GM12878 (cell line): Measurements from ENCODE around the gene RALGAPA2. TPM values are rescaled to one million over a fixed set of nuclear protein-coding genes. Genes with fewer than 3 reads are reported as not detected.

Source experiments
- ATAC-seq: fragments of 200-7000 bp; cut with Tn5 transposase; 3 replicates; pipeline ENCODE4 v1.9.1; 2020; ENCODE audit warnings: mild to moderate bottlenecking, moderate library complexity
- BruUV-seq: library from RNA; stranded (reverse); fragments of 400-500 nt; replicated peaks from 2 replicates; lab custom pipeline; 2021; lab: Mats Ljungman, UMichigan
- CTCF ChIA-PET: fragments of 300-600 bp; sonication (Branson Sonifier 250); formaldehyde crosslinking; extraction: SDS; loops from one replicate; lab custom pipeline; 2021; ENCODE audit warnings: inconsistent platforms; lab: Yijun Ruan, JAX
- POLR2A ChIA-PET: fragments of 350-600 bp; formaldehyde crosslinking; extraction: SDS; loops from one replicate; lab custom pipeline; 2021; ENCODE audit warnings: inconsistent platforms; lab: Charles Lee
- RAD21 ChIA-PET: fragments of 300-600 bp; sonication (Branson Sonifier 250); formaldehyde crosslinking; loops from one replicate; lab custom pipeline; 2023; ENCODE audit warnings: antibody characterized with exemption; ENCODE audit not compliant: unreplicated experiment; lab: Charles Lee
- SMC1A ChIA-PET: fragments of 300-600 bp; sonication (Branson Sonifier 250); formaldehyde crosslinking; loops from one replicate; lab custom pipeline; 2023; ENCODE audit not compliant: unreplicated experiment, uncharacterized antibody; lab: Charles Lee
- DNase-seq: peaks from one replicate; pipeline ENCODE4 v3.0.0-alpha.2; 2011; ENCODE audit warnings: low read depth, low spot score
- FAIRE-seq: peaks from 3 replicates; lab custom pipeline; 2011; peaks lifted over from hg19 to GRCh38; lab: Jason Lieb, UNC
- H2AFZ ChIP-seq: 2 replicates; pipeline ENCODE4 v1.6.0; 2011; ENCODE audit warnings: low read depth, low read length, control low read depth; ENCODE audit not compliant: control insufficient read depth
- H3K27ac ChIP-seq: 2 replicates; pipeline ENCODE4 v1.5.1; 2011; ENCODE audit warnings: control low read depth; ENCODE audit not compliant: control insufficient read depth, insufficient read depth
- H3K27me3 ChIP-seq, 2 experiments: replicated peaks in 1 of 2; 2 replicates each; pipeline versions ENCODE4 v1.6.0 to v1.6.1; 2011; ENCODE audit warnings: low read length in 1 of 2; ENCODE audit not compliant: control insufficient read depth in 2 of 2, insufficient read depth in 2 of 2
- H3K36me3 ChIP-seq, 2 experiments: 2 replicates each; pipeline ENCODE4 v1.5.1; 2011; ENCODE audit warnings: low read length in 1 of 2; ENCODE audit not compliant: control insufficient read depth in 2 of 2, insufficient read depth in 2 of 2
- H3K4me1 ChIP-seq: 2 replicates; pipeline ENCODE4 v1.6.1; 2011; ENCODE audit warnings: mild to moderate bottlenecking, low read length, moderate library complexity, mixed read lengths; ENCODE audit not compliant: control insufficient read depth, insufficient read depth
- H3K4me2 ChIP-seq: 2 replicates; pipeline ENCODE4 v1.6.0; 2011; ENCODE audit warnings: control low read depth; ENCODE audit not compliant: control insufficient read depth, insufficient read depth
- H3K4me3 ChIP-seq: fragments of 200-600 bp; sonication (generic); 2 replicates; pipeline ENCODE4 v1.5.1; 2016
- H3K79me2 ChIP-seq: 2 replicates; pipeline ENCODE4 v1.6.0; 2011; ENCODE audit warnings: low read length; ENCODE audit not compliant: control insufficient read depth, insufficient read depth
- H3K9ac ChIP-seq: 2 replicates; pipeline ENCODE4 v1.8.0; 2011; ENCODE audit warnings: low read length, control low read depth, mixed read lengths; ENCODE audit not compliant: control insufficient read depth, insufficient read depth
- H3K9me3 ChIP-seq: replicated peaks from 3 replicates; pipeline ENCODE4 v1.5.1; 2011; ENCODE audit warnings: mild to moderate bottlenecking, low read length; ENCODE audit not compliant: control insufficient read depth, insufficient read depth
- H4K20me1 ChIP-seq: 2 replicates; pipeline ENCODE4 v1.6.0; 2011; ENCODE audit not compliant: control insufficient read depth, insufficient read depth
- CHD4 ChIP-seq: fragments of 200-600 bp; sonication (generic); IDR thresholded peaks from 2 replicates; pipeline ENCODE4 v1.6.1; 2016; ENCODE audit warnings: mild to moderate bottlenecking
- E2F4 ChIP-seq: IDR thresholded peaks from 2 replicates; pipeline ENCODE4 v1.6.1; 2012; ENCODE audit warnings: low read depth, low read length, improper control_type of control experiment
- EED ChIP-seq: sonication (generic); IDR thresholded peaks from 2 replicates; pipeline ENCODE4 v1.6.1; 2016; ENCODE audit warnings: antibody characterized with exemption, low read depth
- EGR1 ChIP-seq, 2 experiments: IDR thresholded peaks; 1 replicate in 1 of 2; 2 replicates in 1 of 2; pipeline ENCODE4 v1.6.1; 2011 to 2012; ENCODE audit warnings: low read depth in 2 of 2, low read length in 2 of 2, borderline replicate concordance in 1 of 2, mild to moderate bottlenecking in 1 of 2, moderate library complexity in 1 of 2
- HSF1 ChIP-seq: fragments of 150-350 bp; IDR thresholded peaks from 2 replicates; pipeline ENCODE4 v1.6.1; 2014; ENCODE audit warnings: mild to moderate bottlenecking, low read depth, low read length
- MYB ChIP-seq: fragments of 150-350 bp; IDR thresholded peaks from 2 replicates; pipeline ENCODE4 v1.6.1; 2014; ENCODE audit warnings: mild to moderate bottlenecking, low read depth, low read length, borderline replicate concordance
- PBX3 ChIP-seq: IDR thresholded peaks from 2 replicates; pipeline ENCODE4 v1.6.1; 2011; ENCODE audit warnings: mild to moderate bottlenecking, low read depth, low read length, moderate library complexity; ENCODE audit not compliant: insufficient replicate concordance
- PKNOX1 ChIP-seq: fragments of 450-650 bp; IDR thresholded peaks from 2 replicates; pipeline ENCODE4 v1.6.1; 2016; ENCODE audit warnings: mild to moderate bottlenecking
- PML ChIP-seq: IDR thresholded peaks from 2 replicates; pipeline ENCODE4 v1.6.1; 2012; ENCODE audit warnings: low read length, inconsistent platforms
- POLR2AphosphoS2 ChIP-seq: IDR thresholded peaks from 2 replicates; pipeline ENCODE4 v1.6.1; 2011; ENCODE audit warnings: low read depth, mild to moderate bottlenecking, low read length, improper control_type of control experiment, moderate library complexity
- SMAD1 ChIP-seq: fragments of 450-650 bp; IDR thresholded peaks from 2 replicates; pipeline ENCODE4 v1.6.1; 2018; ENCODE audit warnings: mild to moderate bottlenecking, low read depth; ENCODE audit not compliant: partially characterized antibody
- USF1 ChIP-seq: IDR thresholded peaks from 2 replicates; pipeline ENCODE4 v1.6.1; 2011; ENCODE audit warnings: borderline replicate concordance, low read depth, mild to moderate bottlenecking, moderate library complexity, mixed read lengths, low read length; ENCODE audit not compliant: insufficient read depth; ENCODE audit errors: extremely low read length
- ZNF24 ChIP-seq: fragments of 450-650 bp; IDR thresholded peaks from 2 replicates; pipeline ENCODE4 v1.6.1; 2017; ENCODE audit warnings: antibody characterized with exemption, mild to moderate bottlenecking
- WGBS: methylation state at CpG from one replicate; pipeline ENCODE4 v1.1.6; 2016; ENCODE audit warnings: low lambda C conversion rate; ENCODE audit not compliant: insufficient replicate concordance, insufficient coverage; ENCODE audit errors: missing lambda C conversion rate; 5-methylcytosine and 5-hydroxymethylcytosine counted together
- in situ Hi-C: fragments of 300-500 bp; cut with MboI; formaldehyde crosslinking; loops from 9 replicates; pipeline ENCODE4 v1.14.3; 2018; ENCODE audit warnings: mixed read lengths
- intact Hi-C: fragments of 100-400 bp; cut with micrococcal nuclease; formaldehyde crosslinking; loops from one replicate; pipeline ENCODE4 v1.14.2; 2022; ENCODE audit not compliant: unreplicated experiment
- polyA plus RNA-seq, 11 experiments: library from polyadenylated mRNA; depleted of rRNA in 4 of 11; unstranded in 6 of 11; stranded (reverse) in 5 of 11; fragments of >200 nt; fragmentation: Nextera tagmentation in 4 of 11; fragmentation: Illumina TruSeq in 1 of 11; extraction: Ambion mirVana in 4 of 11; extraction: Trizol in 1 of 11; gene quantifications; 1 replicate in 1 of 11; 2 replicates in 10 of 11; pipeline versions ENCODE4 v1.2.1 to v1.2.3, GENCODE V29; 2011 to 2016; ENCODE audit warnings: inconsistent platforms in 2 of 11, missing spikeins in 2 of 11, low read depth in 1 of 11
- total RNA-seq, 4 experiments: library from RNA; depleted of rRNA in 3 of 4; stranded (reverse); fragments of >200 nt in 3 of 4; fragmentation: Illumina TruSeq in 1 of 4; extraction: Trizol in 1 of 4; gene quantifications; 2 replicates each; pipeline versions ENCODE4 v1.2.1 to v1.2.3, GENCODE V29; 2013 to 2021

Gene RALGAPA2
- total and polyA plus RNA-seq, 10 of the 15 experiments (the other 5 are each of a cell fraction or from before 2014, with no cell fraction given) = 2.9 to 29.4 (median 19.6) TPM

- H4K20me1 ChIP-seq = no peaks in the 10 kb centered on the region
- ATAC-seq (no peak), FAIRE-seq (no peak), DNase-seq (no peak)
- ChIA-PET POLR2A (no interaction called here), RAD21 (no interaction called here), SMC1A (interaction anchor here (1.2 to 3.0 kb wide), 3 partner anchors 11 to 14 kb away, joined by 3 to 7 read pairs (median 6); no protein-coding TSS in a partner anchor), CTCF (no interaction called here)
- H3K4me2 ChIP-seq = no peak overlapping the region; the same call in 1 of the 2 replicates
- intact Hi-C loops = no loop called here
- in situ Hi-C loops = no loop called here
- no peak overlapping the region for H2AFZ ChIP-seq
- peaks cover 33% of the 10 kb centered on the region for H3K79me2 ChIP-seq
- BruUV-seq = no TSS peak
- H3K9ac ChIP-seq = no peak overlapping the region
- 67% methylated on average over 10 of the region's 10 CpGs for WGBS
- H3K4me1 ChIP-seq = peaks cover 17% of the 10 kb centered on the region
- no peak overlapping the region for H3K4me3 ChIP-seq
- no peak for TF ChIP-seq MYB
- TF ChIP-seq PKNOX1 = no peak
- no peak for TF ChIP-seq USF1
- TF ChIP-seq EED = no peak
- no peak for TF ChIP-seq POLR2AphosphoS2
- TF ChIP-seq PML = no peak
- TF ChIP-seq ZNF24 = no peak
- TF ChIP-seq PBX3 = no peak
- TF ChIP-seq SMAD1 = no peak
- TF ChIP-seq HSF1 = no peak
- TF ChIP-seq E2F4 = no peak
- no peak for TF ChIP-seq EGR1 (IDR thresholded peaks at IDR 0.05; ENCODE audit: borderline replicate concordance in 1 of 2, low read depth in 2 of 2, low read length in 2 of 2)
- no peak for TF ChIP-seq CHD4
- H3K27me3 ChIP-seq = no peaks in the 10 kb centered on the region
- H3K36me3 ChIP-seq = no peaks in the 10 kb centered on the region
- H3K27ac ChIP-seq = no peak overlapping the region
- no peaks in the 10 kb centered on the region for H3K9me3 ChIP-seq
Observed at GRCh38 chr20:20683481-20684321, 28.7 kb downstream of the RALGAPA2 start.
